Activated CD4-positive, alpha-beta T cell treated with anti-CD3 and anti-CD28 coated beads for 1 hour (primary cell): ENCODE results near the gene HBB.

Source experiments
- DNase-seq: peaks from one replicate; pipeline ENCODE4 v3.0.0-alpha.2; 2020

HBB gene

DNA sequence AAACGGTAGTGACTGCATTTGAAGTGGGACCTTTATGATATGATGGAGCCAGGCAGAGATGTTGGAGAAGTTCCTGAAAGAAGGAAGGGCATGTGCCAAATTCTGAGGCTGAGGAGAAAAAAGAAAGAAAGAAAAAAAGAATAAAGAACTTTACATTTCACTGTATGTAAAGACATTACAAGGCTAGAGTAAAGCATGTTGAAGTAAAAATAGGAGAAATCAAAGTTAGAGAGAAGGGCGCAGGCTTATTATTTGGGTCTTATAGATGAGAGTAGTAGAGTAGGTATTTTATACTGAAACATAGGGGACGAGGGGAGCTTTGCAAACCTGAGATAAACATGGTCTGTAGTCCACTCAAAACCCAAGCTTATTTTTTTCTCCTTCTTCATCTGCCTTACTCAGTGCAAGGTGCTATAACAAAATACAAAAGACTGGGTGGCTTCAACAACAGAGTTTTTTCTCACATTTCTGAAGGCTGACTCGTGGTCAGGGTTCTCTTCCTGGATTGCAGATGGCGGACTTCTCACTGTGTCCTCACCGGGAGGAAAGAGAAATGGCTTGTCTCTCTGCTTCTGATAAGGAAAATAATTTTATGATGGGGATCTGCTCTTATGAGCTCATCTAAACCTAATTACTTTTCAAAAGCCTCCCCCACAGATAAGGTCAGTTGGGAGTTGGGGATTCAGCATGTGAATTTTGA is 20.1 kb upstream of the HBB start:
- no peak for DNase-seq

DNA sequence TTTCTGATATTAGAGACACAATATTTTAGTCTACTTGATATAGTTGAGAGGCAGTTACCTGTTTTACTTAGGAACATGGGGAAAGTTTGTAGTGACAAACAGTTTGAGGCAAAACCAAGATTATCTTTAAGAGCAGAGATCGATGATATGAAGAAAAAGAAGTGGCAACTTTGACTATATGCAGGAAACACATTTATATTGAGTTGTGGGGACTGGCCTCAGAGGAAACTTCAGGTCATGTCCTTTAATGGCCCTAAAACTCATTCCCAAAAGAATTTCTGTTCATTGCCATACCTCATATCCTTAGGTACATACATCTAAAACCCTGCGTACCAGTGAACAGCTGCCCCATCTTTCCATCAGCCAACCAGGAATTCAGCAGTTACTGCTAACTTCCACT is 18.3 kb upstream of the HBB start:
- no peak for DNase-seq

DNA sequence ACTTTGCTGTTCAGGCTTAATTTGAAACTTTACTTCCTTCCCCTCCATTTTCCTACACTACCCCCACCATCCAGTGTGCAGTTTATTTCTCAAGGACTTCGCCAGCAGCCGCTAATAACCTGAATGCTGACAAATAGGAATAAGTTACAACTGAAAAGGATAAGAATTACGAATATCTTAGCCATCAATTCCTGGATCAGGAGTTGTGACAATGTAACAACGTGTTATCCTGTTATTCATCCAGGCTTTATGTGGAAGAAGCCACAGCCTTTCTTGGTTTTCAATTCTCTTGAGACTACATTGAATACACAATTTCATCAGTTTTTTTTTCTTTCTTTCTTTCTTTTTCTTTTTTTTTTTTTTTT is 16.9 kb upstream of the HBB start:
- DNase-seq, result no peak

DNA sequence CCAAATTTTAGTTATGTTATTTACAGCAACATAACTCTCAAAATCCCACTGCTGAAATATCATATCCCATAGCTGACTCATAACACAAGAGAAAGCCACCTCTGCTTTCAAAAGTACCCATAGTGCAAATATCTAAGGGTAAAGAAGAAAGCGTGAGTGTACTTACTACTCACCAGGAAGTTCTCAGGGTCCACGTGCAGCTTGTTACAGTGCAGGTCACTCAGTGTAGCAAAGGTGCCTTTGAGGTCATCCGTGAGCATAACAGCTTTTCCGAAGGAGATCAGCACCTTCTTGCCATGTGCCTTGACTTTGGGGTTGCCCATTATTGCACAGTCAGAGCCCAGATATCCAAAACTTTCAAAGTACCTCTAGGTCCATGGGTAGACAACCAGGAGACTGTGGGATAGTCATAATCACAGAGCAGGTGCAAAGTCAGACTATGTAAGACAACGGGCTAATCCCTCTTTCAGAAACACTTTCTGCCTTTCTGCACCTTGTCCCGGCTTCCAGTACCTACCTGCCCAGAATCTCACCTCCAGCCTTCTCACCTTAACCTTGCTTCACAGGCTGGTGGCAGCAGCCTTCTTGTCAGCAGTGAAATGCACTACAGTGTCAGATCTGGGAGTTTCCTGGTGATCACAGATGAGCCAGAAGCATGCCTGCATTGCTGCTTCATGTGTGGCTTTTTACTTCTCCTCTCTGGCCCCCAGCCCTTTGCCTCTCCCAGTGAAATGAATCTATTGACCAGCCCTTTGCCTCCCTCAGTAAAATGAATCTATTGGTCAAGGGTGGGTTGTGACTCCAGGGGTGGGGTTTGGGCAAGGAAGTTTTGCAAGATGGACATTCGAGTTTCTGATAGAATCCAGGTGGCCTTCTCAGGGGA is 16.3 kb upstream of the HBB start:
- DNase-seq, result no peak

DNA sequence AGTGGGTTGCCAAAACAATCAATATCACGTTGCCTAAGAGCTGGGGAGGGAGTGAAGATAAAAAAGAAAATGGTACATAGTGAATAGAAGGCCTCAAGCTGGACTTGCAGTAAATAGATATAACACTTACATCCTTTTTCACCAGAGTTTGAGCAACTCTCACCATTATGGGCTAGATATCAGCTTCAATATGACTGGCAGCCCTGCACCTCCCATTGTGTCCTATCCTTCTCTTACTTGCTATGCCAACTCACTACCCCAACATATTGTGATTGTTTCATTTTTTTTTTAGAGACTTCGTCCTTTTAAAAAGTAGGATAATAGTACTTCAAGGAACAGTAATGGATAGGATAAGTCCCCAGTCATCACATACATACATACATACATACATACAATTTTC is 15.3 kb upstream of the HBB start:
- DNase-seq, result no peak

DNA sequence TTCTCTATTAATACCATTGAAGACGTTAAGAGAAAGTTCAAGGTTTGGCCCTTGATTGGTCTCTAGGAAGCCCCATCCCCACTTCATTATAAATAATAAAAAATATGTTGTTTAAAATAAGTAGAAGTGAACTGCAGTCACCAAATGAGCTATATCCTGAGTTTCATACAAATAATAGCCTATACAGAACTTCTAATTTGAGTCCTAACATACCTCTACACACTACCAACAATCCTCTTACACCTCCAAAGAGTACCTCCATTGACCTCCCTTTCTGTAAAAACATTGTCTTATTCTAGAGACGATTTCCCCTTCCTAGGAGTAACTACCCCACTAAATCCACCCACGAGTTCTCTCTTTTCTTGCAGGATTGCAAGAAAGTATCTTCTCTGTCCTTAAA is 14.6 kb upstream of the HBB start:
- DNase-seq, result no peak

DNA sequence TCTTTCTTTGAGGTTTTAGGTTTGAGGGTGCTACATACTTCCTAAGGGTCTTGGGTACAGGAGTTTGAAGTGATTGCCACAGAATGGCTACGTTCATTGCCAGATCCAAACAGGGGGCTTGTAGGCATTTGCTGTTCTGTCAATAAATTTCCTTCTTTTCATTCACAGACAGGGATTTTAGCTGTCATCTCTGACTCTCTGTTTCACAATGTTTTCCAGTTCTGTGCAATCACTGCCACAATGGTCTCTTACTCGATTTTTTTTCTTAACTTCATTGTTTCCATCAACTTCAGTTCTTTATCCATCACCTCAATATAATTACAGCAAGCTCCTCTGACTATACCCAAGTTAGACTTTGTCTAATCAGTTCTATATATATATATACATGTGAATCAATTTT is 13.6 kb upstream of the HBB start:
- no peak for DNase-seq

DNA sequence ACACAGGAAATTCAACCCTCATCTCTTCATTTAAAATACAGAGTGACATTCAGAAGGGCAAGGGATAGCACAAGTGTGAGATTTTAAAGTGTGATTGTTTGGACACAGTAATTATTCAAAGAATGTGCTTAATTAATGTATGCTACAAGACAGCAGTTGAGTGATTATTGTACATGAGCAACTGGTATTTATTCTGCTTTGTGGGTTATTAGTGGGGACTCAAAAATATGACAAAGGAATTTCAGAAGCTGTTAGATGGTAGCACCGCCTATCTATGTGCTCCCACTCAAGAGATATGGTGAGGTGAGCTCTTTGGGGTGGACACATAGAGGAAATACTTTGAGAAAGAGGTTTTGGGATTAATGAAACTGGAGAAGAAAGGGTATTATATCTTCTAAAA is 13.2 kb upstream of the HBB start:
- no peak for DNase-seq

DNA sequence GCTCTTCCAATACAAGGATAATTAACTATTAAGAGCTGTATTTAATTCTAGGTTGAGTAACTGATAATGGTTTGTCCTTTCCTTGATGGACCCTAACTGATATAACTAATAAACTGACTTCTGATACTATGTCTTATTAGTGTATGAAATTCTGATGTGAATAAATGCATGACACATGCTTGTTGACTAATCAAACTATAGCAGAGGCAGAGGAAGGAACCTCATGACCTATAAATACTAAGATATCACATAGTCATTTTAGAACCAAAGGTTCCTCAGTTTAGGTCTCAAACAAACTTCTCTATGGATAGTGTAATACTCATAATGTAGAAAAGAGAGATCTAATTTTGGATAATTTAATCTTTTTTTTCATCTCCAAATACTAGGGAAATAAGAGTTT is 12.2 kb upstream of the HBB start:
- DNase-seq, result no peak

DNA sequence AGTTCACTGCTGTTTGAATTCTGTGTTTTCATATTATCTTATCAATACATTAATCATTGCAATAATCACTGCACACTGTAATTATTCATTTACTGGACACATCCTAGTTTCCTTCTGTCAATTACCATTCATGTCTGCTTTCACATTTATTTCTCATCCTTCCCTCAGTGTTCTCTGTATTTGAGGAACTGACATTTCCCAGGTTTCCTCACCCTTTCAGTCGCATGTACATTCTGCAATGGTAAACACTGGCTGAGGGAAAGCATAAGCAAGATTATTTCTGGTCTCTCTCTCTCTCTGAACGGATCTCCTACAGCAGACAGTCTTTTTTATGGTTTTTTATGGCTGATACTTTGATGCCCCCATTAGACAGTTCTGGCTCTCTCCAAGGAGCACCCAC is 11.6 kb upstream of the HBB start:
- no peak for DNase-seq

DNA sequence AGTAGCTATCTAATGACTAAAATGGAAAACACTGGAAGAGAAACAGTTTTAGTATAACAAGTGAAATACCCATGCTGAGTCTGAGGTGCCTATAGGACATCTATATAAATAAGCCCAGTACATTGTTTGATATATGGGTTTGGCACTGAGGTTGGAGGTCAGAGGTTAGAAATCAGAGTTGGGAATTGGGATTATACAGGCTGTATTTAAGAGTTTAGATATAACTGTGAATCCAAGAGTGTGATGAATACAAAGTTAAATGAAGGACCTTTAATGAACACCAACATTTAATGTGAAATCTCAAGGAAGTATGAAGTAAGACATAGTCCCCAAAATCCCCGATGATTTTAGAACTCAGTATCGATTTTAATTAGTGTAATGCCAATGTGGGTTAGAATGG is 10.5 kb upstream of the HBB start:
- DNase-seq, result no peak

DNA sequence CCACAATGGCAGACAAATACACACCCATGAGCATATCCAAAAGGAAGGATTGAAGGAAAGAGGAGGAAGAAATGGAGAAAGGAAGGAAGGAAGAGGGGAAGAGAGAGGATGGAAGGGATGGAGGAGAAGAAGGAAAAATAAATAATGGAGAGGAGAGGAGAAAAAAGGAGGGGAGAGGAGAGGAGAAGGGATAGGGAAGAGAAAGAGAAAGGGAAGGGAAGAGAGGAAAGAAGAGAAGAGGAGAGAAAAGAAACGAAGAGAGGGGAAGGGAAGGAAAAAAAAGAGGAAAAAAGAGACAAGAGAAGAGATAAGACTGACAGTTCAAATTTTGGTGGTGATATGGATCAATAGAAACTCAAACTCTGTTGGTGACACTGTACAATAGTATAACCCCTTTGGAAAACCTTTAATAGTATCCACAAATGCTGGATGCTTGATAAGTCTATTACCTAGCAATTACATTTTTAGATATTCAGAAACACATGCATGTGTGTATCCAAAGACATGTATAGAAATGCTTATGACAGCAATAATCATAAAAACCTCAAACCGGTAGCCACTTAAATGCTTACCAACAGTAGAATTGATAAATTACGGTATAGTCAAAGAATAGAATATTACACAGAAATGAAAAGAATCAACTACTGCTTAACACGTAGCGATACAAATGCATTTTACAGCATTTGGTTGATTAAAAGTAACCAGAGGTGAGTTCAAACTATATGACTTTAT is 8.7 kb upstream of the HBB start:
- no peak for DNase-seq

DNA sequence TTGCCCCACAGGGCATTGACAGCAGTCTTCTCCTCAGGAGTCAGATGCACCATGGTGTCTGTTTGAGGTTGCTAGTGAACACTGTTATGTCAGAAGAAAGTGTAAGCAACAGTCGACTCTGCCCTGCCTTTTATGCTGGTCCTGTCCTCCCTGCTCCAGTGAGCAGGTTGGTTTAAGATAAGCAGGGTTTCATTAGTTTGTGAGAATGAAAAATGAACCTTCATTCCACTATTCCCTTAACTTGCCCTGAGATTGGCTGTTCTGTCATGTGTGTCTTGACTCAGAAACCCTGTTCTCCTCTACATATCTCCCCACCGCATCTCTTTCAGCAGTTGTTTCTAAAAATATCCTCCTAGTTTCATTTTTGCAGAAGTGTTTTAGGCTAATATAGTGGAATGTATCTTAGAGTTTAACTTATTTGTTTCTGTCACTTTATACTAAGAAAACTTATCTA is 7.5 kb upstream of the HBB start, which contains the start of gene HBD:
Gene HBD, minus strand, starts transcription at position 103 of the 454 bp plus-strand sequence. Its CDS starts 50 bp downstream, at position 53.
- no peak for DNase-seq

DNA sequence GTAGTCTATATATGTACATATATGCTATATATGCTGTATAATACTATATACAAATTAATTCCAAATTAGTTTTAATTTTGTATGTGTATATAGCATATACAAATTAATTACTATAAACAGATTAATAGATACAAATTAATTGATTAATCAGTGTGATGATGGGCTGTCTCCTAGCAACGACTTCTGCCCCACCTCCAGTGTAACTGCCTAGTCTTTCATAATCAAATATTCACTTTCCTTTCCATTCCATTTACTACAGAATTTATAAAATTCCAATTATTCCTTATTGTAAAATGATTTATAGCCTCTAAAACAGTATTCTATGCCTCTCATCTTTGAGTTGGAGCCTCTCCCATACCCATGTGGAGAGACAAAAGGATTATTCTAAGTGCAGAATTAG is 6.4 kb upstream of the HBB start:
- DNase-seq, result no peak

DNA sequence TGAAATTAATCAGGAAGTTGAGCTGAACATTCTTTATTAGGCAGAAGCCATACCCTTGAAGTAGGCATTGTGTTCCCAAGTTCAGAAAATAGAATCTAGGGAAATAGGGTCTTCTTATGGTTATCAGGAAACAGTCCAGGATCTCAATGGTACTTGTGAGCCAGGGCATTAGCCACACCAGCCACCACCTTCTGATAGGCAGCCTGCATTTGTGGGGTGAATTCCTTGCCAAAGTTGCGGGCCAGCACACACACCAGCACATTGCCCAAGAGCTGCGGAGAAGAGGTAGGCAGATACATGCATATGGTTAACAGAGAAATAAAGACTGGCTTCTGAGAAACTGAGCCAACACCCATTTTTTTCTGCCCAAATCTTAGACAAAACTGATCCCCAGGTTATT is 6.0 kb upstream of the HBB start:
- DNase-seq, result no peak

DNA sequence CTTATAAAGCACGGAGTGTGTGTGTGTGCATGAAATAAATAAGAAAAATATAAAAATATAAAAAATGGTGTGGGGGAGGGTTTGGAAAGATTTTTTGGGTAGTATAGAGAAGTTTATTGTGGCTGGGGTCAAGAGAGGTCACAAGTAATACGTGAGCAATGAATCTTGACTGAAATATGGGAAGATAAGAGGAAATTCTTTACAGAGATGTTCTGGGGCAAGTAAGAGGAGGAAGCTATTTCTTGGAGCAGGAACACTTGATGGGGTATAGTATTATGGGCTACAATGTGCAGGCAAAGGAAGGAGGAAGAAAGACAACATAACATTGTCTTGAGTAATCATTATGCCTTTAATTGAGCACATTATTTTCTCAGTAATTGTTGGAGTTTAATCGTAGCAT is 5.3 kb upstream of the HBB start:
- DNase-seq, result no peak

DNA sequence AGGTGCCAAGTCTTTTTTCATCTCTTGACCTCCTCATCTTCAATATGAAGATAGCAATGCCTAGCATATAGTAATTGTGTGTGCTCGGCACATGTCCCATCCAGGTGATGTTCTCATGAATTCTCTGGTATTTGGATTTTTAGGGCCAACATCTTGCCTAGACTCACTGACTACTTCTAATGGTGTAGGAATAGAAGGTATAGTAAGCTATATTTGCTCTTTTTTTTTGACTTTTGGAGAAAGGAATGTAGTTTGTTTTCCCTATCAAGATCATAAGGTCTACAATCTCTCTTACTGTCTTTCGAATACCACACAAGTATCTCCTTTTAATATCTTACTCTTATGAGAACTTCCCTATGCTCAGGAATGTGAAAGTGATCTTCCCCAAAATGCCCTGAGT is 4.2 kb upstream of the HBB start:
- DNase-seq, result no peak

DNA sequence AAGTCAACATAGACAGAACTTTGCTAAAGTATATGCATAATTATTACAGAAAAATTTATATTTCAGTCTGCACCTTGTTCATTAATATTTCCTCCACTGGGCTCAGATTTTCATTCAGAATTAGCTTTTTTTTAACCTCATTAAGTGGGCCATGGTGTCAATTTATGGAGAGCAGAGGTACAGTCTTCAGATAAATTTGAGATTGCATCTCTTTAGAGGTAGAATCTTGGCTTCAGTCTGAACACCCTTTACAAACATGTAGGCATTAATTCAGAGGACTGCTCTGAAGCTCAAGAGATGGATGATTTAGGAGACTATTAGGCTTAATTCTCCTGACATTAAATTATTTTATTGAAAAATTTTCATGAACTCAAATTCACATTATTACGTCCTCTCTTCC is 3.4 kb upstream of the HBB start:
- DNase-seq, result no peak

DNA sequence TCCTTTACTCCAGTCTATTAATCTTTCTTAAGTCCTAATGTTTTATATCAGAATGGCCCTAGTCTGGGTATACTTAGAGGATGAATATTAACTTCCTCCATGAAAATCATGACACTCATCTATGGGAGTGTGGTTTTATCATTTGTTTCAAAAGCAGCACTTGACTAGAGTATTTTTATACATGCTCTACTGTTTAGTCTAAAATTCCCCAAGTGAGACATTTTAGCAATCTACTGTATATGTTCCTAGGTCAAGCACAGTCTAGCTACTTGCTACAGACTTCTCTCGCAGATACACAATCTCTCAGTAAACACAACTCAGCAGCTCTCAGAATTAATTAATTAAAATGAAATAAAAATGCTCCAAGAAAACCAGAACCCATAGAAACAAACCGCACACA is 2.9 kb upstream of the HBB start:
- DNase-seq, result no peak

DNA sequence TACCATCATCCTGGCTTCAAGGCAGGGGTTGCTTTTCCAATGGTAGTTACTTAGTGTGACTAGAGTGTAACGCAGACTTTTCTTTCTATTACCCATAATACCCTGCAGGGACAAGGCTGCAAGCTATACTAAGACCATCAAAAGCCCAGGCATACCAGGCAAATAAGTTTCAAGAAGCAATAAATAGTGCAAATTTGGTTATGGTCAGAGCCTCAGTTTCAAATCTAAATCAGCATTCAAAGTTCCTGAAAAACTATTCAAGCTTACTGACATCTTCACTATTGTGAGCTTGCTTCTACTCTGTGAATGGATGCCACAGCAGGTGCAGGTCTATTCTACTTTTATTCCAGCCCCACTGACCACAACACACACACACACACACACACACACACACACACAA is 2.5 kb upstream of the HBB start:
- no peak for DNase-seq

DNA sequence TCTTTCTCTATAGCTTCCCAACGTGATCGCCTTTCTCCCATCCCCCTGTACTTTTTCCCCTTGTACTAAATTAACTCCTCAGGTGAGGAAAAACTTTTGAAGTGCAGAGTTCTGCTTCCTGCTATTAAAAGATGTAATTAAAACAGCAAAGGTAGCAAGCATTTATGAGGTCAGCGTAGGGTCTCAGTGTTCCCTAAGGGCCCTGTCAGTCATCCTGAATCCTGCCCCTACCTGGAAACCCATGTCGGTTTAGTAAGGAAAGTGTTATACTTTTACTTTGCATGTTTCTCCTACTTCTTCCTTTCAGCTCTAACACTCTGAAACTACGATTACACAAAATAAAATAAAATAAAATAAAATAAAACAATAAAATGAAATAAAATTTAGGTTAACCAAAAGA is 1.3 kb upstream of the HBB start:
- no peak for DNase-seq

DNA sequence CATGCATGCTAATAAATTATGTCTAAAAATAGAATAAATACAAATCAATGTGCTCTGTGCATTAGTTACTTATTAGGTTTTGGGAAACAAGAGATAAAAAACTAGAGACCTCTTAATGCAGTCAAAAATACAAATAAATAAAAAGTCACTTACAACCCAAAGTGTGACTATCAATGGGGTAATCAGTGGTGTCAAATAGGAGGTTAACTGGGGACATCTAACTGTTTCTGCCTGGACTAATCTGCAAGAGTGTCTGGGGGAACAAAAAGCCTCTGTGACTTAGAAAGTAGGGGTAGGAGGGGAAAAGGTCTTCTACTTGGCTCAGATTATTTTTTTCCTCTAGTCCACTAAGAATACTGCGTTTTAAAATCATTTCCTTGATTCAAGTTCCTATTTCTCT is 810 bp upstream of the HBB start:
- DNase-seq, result no peak

DNA sequence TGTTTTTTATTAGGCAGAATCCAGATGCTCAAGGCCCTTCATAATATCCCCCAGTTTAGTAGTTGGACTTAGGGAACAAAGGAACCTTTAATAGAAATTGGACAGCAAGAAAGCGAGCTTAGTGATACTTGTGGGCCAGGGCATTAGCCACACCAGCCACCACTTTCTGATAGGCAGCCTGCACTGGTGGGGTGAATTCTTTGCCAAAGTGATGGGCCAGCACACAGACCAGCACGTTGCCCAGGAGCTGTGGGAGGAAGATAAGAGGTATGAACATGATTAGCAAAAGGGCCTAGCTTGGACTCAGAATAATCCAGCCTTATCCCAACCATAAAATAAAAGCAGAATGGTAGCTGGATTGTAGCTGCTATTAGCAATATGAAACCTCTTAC is 1.4 kb downstream of the HBB start:
- DNase-seq, result no peak
